Tibial nerve (tissue), 4 donors: ENCODE data around the gene CHKA.

ENCODE experiments used
- CTCF ChIP-seq, 5 experiments: fragments of 200-600 bp in 3 of 5; fragments of 450-650 bp in 2 of 5; sonication (generic) in 3 of 5; IDR thresholded peaks; one replicate each; pipeline ENCODE4 v1.5.1; 2016 to 2019; ENCODE audit warnings: antibody characterized with exemption in 5 of 5, mild to moderate bottlenecking in 3 of 5, moderate library complexity in 2 of 5
- EP300 ChIP-seq, 2 donors: sonication (generic); formaldehyde crosslinking; IDR thresholded peaks; one replicate each; pipeline ENCODE4 v1.6.1; 2017; ENCODE audit warnings: antibody characterized with exemption in 2 of 2, mild to moderate bottlenecking in 1 of 2
- POLR2A ChIP-seq, 2 donors: fragments of 450-650 bp; IDR thresholded peaks; one replicate each; pipeline ENCODE4 v1.6.1; 2017; ENCODE audit warnings: antibody characterized with exemption in 2 of 2, mild to moderate bottlenecking in 2 of 2, moderate library complexity in 2 of 2

DNA sequence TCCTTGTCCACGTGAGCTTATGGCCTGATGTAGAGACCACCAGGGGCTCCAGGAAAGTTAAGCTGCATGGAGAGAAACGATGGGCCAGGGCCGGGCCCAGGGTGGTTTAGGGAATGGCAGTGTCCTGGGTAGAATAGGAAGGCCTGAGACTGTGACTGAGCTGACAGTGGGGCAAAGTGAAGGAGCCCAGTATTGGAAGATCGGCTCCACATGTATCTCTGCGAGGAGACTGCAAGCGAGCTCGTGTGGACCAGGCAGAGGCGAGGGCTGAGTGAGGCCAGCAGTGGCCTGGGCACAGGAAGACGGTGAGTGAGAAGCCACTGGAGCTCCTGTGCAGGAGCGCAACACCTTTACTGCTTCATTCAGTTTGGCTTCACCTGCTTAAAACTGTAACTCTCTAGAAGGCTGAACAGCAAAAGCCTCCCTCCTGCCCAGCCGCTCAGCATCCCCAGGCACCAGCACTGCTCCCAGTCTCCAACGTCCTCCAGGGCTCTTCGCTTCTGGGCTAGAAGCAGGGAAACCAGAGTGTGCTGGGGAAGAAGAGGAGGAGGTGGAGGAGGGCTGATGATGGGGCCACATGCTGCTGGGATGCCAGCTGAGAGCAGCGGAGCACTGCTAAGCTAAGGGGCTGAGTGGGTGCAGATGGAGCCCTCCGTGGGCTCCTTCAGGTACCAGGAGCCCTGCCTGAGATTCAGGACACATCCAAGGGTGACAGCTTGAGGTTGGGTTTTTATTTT is 68.9 kb downstream of the CHKA start:
- TF ChIP-seq CTCF (IDR thresholded peaks at IDR 0.05), result no peak
- TF ChIP-seq POLR2A (IDR thresholded peaks at IDR 0.05), result no peak
- TF ChIP-seq EP300 (IDR thresholded peaks at IDR 0.05), result no peak
